T47D (cell line): Measurements from ENCODE around the gene CEP250.

Experiments used
- DNase-seq, 2 experiments: peaks; one replicate each; pipeline versions ENCODE4 v3.0.0 to v3.0.0-alpha.2; 2011 to 2012; ENCODE audit warnings: low read depth in 1 of 2, low spot score in 1 of 2
- JUND ChIP-seq: IDR thresholded peaks from 2 replicates; pipeline ENCODE4 v1.6.1; 2012; ENCODE audit warnings: low read depth
- in situ Hi-C: cut with HindIII; loops from 2 replicates; pipeline ENCODE4 v1.10.0; 2016; ENCODE audit warnings: low sequenced_read_pairs, low pct_unique_long_range_greater_than_20kb

Gene CEP250

DNA sequence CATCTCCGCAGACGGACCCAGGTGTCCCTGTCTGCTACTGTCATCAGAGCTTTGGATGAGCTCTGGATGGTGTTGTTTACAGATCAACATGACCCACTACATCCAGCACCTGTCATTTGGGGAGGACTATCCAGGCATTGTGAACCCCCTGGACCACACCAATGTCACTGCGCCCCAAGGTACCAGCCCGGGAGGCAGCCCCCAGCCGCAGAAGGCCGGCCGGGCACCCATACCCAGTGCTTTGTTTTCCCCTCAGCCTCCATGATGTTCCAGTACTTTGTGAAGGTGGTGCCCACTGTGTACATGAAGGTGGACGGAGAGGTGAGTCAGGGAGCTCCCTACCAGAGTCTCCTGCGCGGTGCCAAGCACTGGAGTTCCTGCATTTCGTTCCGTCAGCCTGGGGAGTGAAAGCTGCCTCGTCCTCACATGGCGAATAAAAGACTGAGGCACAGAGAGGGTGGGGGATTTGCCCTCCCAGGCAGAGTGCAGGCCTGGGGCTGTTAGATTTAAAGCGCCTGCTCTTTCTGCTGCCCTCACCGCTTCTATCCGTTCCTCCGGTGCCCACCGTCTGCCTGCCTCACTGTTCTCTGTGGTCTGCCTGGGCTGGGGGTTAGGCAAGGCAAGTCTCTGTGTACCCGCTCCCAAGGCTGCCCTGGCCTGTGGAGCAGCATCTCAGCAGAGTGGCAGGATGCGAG is 100.7 kb downstream of the CEP250 start:
- no peak for DNase-seq
- TF ChIP-seq JUND: no peak
- in situ Hi-C loops: no loop called here

DNA sequence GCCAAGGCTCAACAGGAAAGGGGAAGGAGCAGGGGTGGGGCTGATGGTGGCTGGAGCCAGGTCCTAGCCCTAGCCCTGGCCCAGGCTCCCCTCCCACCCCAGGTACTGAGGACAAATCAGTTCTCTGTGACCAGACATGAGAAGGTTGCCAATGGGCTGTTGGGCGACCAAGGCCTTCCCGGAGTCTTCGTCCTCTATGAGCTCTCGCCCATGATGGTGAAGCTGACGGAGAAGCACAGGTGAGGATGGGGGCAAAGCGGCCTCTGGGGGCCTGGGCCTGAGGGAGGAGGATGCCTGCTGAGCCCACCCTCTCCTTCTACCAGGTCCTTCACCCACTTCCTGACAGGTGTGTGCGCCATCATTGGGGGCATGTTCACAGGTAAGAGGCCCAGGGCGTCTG is 101.5 kb downstream of the CEP250 start:
- no peak for DNase-seq
- in situ Hi-C loops: no loop called here
- TF ChIP-seq JUND: no peak

DNA sequence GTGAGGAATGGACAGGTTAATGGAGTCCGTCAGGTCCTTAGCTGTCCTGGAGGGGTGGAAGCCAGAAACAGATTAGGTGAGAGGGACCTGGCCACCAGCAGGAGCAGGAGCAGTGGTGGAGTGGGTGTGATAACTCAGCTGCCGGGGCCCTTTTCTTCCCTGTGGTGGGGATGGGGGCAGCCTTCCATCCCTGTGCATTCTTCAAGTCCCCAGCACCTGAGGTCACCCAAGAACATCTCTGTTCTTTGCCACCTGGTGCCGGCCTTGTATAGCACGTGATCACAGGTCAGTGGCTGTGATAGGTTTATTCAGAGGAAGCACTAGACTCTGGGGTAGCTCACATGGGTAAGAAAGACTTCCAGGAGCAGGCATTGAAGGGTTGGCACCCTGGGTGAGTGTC is 103.1 kb downstream of the CEP250 start:
- in situ Hi-C loops: no loop called here
- no peak for DNase-seq
- no peak for TF ChIP-seq JUND

DNA sequence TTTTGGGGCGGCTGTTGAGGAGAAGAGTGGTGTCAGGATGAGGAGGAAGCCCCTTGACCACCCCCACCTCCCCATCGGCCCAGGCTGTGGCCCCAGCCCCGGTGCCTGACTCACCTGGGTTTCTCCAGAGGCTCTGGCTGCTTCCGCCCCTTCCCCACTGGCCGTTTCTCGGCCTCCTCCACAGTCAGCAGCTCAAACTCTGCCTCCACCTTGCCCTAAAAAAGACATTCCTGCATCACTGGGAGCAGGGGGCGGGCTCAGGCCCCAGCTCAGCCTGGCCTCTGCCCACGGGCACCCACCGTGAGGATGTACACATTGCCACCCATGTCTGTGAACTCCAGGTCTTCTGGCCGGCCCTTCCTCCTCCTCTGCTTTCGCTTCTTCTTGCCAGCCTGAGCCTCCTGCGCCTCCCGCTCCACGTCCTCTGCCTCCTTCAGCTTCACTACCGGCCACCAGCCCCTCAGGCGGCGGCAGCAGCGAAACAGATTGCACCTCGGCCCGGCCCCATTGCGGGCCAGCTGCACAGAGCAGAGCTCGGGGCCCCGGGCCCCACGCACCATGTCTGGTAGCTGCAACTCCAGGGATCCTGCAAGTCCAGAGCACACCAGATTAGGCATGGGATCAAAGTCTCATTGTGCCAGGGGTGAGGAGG is 103.8 kb downstream of the CEP250 start:
- in situ Hi-C loops: no loop called here
- no peak for TF ChIP-seq JUND
- no peak for DNase-seq

DNA sequence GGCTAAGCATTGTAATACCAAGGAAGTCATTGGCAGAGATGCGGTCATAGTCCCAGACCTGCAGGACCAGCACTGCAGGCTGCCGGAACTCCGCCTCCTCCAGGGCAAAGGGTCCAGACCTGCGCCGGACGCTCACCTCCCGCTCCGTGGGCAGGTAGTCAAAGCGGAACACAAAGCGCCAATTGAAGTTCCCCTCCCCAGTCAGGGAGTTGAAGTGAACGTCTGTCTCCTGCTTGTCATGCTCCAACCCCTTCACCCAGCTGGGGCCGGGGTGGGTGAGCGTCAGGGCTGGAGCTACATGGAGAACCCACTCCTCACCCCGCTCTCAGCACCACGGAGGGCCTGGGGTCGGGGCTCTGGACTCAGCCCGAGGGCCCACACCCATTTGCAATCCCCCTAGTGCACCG is 104.7 kb downstream of the CEP250 start:
- in situ Hi-C loops: no loop called here
- no peak for DNase-seq
- no peak for TF ChIP-seq JUND

DNA sequence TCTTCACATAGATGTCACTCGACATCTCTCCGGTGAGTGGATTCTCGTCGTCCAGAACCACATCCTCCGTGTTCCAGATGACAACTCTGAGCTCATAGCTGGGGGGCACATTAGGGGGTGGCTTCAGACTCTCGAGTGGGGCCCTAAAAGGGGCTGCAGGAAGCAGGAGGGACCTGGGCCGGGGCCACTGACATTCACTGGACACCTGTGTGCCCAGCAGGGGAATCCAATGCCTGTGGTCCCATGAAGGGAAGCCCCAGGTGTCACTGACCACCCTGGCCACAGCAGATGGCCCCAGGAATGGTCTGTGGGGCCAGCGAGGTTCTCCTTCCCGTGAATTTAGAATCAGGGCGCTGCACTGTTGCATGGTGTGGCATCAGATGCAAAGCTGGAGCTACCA is 105.1 kb downstream of the CEP250 start:
- DNase-seq: no peak
- in situ Hi-C loops: no loop called here
- no peak for TF ChIP-seq JUND

DNA sequence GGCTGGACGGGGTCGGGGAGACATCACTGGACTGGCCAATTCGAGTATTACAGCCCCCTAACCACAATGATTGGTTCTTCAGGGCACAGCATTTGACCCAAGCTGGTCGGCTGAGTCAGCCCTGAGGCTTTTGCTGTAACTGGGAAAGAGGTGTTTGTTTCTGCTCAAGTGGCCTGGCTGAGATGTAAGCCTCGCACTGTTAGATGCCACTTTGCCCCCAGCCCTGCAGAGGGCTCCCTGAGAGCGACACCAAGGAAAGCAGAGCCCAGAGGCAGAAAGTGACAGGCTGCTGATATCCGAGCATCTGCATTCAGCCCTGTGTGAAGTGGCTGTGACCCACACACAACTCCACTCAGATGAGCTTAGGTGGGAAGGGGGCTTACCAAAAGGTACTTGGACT is 105.9 kb downstream of the CEP250 start:
- peak; percentile 64 to 67 for DNase-seq
- TF ChIP-seq JUND: no peak
- in situ Hi-C loops: no loop called here

DNA sequence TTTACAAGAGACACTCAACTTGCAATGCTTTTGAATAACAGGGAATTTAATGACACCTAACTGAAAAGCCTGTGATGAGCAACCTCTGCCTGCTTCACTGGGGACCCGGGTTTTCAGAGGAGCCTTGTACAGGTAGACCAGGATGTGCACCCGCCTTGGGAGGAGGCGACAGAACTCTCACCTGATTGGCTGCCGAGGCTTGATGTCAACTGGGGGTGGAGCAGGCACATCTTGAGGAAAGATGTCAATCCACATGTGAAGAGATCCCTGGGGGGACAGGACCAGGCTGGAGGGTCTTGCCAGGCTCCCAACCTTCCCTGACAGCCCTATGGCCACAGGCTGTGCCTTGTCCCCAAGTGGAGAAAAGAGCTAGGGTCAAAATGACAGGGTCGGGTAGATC is 106.3 kb downstream of the CEP250 start:
- in situ Hi-C loops: no loop called here
- DNase-seq: peak; percentile 69 to 71
- TF ChIP-seq JUND: no peak

DNA sequence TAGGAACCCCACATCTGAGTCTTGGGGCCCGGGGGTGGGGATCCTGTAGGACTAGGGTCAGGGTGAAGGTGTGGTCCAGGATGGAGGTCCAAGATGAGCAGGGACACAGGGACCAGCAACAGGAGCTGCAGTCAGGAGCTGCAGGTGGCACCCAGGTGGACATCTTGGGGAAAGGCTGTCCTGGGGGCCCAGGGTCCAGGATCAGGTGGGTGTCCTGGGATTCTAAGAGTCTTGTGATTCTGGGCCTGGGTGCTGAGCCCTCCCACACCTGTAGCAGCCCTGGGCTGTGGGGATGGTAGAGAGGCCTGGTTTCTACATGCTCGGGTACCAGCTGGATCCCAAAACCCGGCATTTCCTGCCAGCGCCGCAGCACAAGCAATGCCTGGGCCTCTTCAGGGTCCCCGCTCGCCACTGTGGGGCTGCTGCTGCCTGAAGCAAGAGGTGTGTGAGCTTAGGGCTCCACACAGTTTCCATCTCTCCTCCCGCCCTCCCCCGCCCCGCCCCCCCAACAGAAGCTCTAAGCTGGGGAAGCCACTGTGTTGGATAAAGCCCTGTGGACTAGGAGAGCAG is 107.2 kb downstream of the CEP250 start:
- TF ChIP-seq JUND: no peak
- no peak for DNase-seq
- in situ Hi-C loops: no loop called here

DNA sequence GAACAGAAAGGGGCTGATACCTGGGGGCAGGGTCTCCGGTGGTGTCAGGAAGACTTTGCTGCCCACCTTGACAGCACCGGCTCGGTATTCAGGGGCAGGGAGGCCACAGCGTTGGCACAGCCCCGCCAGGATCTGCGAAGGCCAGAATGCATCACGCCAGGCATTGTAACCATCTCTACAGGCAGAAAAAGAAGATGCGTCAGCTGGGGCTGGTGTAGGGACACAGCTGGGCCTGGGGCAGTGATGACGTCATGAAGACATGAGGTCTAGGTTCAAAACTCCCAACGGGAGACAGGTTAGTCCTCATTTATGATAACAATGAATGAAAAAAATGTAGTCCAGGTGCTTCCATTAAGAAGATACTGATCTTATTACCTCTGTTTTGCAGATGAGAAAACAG is 108.4 kb downstream of the CEP250 start:
- in situ Hi-C loops: no loop called here
- DNase-seq: no peak
- no peak for TF ChIP-seq JUND

DNA sequence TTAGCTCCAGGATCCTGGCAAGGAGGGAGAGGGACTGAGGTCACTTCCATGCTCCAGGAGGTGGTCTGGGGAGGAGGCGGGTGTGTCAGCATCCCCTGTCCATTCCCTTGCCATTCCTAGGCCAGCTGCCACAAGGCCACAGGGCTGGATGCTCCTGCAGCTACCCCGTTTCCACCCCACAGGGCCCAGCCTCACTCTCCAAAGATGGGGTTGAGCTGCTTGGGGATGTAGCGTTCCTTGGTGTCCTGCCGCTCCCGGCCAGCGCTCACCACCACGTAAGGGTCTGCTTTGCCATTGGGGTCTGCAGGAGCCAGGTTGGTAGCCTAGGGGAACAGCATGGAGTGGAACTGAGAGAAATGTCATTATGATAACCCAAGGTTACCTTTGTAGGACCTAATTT is 109.5 kb downstream of the CEP250 start:
- no peak for TF ChIP-seq JUND
- in situ Hi-C loops: no loop called here
- no peak for DNase-seq

DNA sequence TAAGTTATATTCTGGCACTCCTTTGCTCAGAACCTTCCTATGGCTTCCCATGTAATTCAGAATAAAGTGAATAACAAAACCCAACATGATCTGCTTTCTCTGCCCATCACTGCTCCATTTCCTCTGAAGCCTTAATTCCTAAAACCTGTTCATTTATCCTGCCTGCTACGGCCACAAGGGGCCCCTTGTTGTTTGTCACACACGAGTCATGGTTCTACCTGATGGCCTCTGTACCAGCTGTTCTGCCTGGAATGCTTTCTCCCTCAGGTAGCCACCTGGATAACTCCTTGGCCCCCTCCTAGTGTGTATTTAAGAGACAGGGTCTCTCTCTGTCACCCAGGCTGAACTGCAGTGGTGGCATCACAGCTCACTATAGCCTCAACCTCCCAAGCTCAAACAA is 113.2 kb downstream of the CEP250 start:
- DNase-seq: peak; percentile 73 to 78
- in situ Hi-C loops: no loop called here
- TF ChIP-seq JUND: no peak
